Hepatocyte (in vitro differentiated cells): ENCODE results near the gene SMIM35. TPM values are rescaled to one million over a fixed set of nuclear protein-coding genes. Genes with fewer than 3 reads are reported as not detected.

Source experiments
- DNase-seq: peaks from one replicate; pipeline ENCODE4 v3.0.0-alpha.2; 2016; ENCODE audit warnings: low spot score
- H2AFZ ChIP-seq: fragments of 200-600 bp; sonication (generic); 2 replicates; pipeline ENCODE4 v1.6.0; 2016; ENCODE audit warnings: antibody characterized with exemption, mild to moderate bottlenecking
- H3K27ac ChIP-seq: fragments of 200-600 bp; sonication (generic); 2 replicates; pipeline ENCODE4 v1.5.1; 2016; ENCODE audit warnings: mild to moderate bottlenecking
- H3K27me3 ChIP-seq: fragments of 200-600 bp; sonication (generic); 2 replicates; pipeline ENCODE4 v1.6.1; 2016
- H3K36me3 ChIP-seq: fragments of 200-600 bp; sonication (generic); replicated peaks from 2 replicates; pipeline ENCODE4 v1.5.1; 2016; ENCODE audit warnings: low read depth; ENCODE audit not compliant: insufficient read depth
- H3K4me1 ChIP-seq: fragments of 200-600 bp; sonication (generic); 2 replicates; pipeline ENCODE4 v1.5.1; 2016; ENCODE audit warnings: mild to moderate bottlenecking, moderate library complexity; ENCODE audit not compliant: insufficient read depth
- H3K4me2 ChIP-seq: fragments of 200-600 bp; sonication (generic); 2 replicates; pipeline ENCODE4 v1.6.0; 2016
- H3K4me3 ChIP-seq: fragments of 200-600 bp; sonication (generic); 2 replicates; pipeline ENCODE4 v1.5.1; 2016; ENCODE audit warnings: mild to moderate bottlenecking
- H3K79me2 ChIP-seq: fragments of 200-600 bp; sonication (generic); 2 replicates; pipeline ENCODE4 v1.6.0; 2017; ENCODE audit warnings: mild to moderate bottlenecking
- H3K9me2 ChIP-seq: fragments of 200-600 bp; sonication (generic); replicated peaks from 2 replicates; pipeline ENCODE4 v1.6.0; 2017; ENCODE audit warnings: mild to moderate bottlenecking; ENCODE audit not compliant: insufficient read depth
- H3K9me3 ChIP-seq: fragments of 200-600 bp; sonication (generic); 2 replicates; pipeline ENCODE4 v1.5.1; 2016; ENCODE audit warnings: low read depth, mild to moderate bottlenecking
- H4K20me1 ChIP-seq: fragments of 200-600 bp; sonication (generic); 2 replicates; pipeline ENCODE4 v1.6.0; 2016; ENCODE audit warnings: mild to moderate bottlenecking; ENCODE audit not compliant: insufficient read depth, poor library complexity, severe bottlenecking
- EZH2 ChIP-seq: fragments of 200-600 bp; sonication (generic); IDR thresholded peaks from 2 replicates; pipeline ENCODE4 v1.6.1; 2016; ENCODE audit warnings: antibody characterized with exemption, mild to moderate bottlenecking, borderline replicate concordance
- EZH2phosphoT487 ChIP-seq: fragments of 200-600 bp; sonication (generic); IDR thresholded peaks from one replicate; pipeline ENCODE4 v1.6.1; 2018; ENCODE audit warnings: antibody characterized with exemption, mild to moderate bottlenecking, low read depth, moderate library complexity; ENCODE audit not compliant: unreplicated experiment, severe bottlenecking
- WGBS: methylation state at CpG from one replicate; pipeline ENCODE4 v1.1.6; 2016; ENCODE audit warnings: low lambda C conversion rate; ENCODE audit errors: missing lambda C conversion rate; 5-methylcytosine and 5-hydroxymethylcytosine counted together
- polyA plus RNA-seq: library from polyadenylated mRNA; unstranded; fragments of >200 nt; fragmentation: Nextera tagmentation; extraction: Ambion mirVana; gene quantifications from 2 replicates; pipeline ENCODE4 v1.2.1, GENCODE V29; 2016
- total RNA-seq: library from RNA; depleted of rRNA; stranded (reverse); fragments of >200 nt; gene quantifications from 2 replicates; pipeline ENCODE4 v1.2.3, GENCODE V29; 2014
- TF ChIP-seq, protein P1 (sequence below): fragments of 200-600 bp; sonication (generic); IDR thresholded peaks from 2 replicates; pipeline ENCODE4 v1.5.1; 2016; ENCODE audit warnings: antibody characterized with exemption, mild to moderate bottlenecking; ENCODE audit not compliant: poor library complexity

The SMIM35 gene
- total and polyA plus RNA-seq, 2 experiments from 2014 or later, result 0.03 TPM; not detected in 1

DNA sequence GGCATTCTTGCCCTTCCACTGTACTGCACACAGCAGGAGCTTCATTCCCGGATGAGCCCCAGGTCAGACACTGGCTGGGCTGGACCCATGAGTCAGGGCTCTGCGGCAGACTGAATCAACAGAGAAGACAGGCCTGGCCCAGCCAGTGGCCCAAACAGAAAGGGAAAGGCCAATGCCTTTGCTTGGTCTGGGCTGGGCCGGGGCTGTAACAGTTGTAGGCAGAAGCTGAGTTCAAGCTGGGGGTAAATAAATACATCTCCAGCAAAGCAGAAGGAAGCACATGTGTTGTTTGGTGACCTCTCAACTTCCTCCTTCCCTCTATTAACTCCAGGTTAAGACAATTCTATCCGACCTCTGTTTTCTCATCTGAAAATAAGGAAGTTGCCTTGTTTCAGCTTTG, 1.8 kb upstream of the SMIM35 start:
- H3K27ac ChIP-seq, result no peak overlapping the region
- no peak overlapping the region for H3K4me2 ChIP-seq
- no peak for TF ChIP-seq EZH2
- TF ChIP-seq EZH2phosphoT487, result no peak
- TF ChIP-seq, protein P1, sequence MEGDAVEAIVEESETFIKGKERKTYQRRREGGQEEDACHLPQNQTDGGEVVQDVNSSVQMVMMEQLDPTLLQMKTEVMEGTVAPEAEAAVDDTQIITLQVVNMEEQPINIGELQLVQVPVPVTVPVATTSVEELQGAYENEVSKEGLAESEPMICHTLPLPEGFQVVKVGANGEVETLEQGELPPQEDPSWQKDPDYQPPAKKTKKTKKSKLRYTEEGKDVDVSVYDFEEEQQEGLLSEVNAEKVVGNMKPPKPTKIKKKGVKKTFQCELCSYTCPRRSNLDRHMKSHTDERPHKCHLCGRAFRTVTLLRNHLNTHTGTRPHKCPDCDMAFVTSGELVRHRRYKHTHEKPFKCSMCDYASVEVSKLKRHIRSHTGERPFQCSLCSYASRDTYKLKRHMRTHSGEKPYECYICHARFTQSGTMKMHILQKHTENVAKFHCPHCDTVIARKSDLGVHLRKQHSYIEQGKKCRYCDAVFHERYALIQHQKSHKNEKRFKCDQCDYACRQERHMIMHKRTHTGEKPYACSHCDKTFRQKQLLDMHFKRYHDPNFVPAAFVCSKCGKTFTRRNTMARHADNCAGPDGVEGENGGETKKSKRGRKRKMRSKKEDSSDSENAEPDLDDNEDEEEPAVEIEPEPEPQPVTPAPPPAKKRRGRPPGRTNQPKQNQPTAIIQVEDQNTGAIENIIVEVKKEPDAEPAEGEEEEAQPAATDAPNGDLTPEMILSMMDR, result no peak
- H3K36me3 ChIP-seq, result no peaks in the 10 kb centered on the region
- H2AFZ ChIP-seq, result no peak overlapping the region
- H3K9me2 ChIP-seq, result no peaks in the 10 kb centered on the region
- DNase-seq, result no peak
- H3K79me2 ChIP-seq, result no peaks in the 10 kb centered on the region
- no peaks in the 10 kb centered on the region for H3K27me3 ChIP-seq
- H3K9me3 ChIP-seq, result no peaks in the 10 kb centered on the region
- H3K4me3 ChIP-seq, result no peak overlapping the region
- H3K4me1 ChIP-seq, result peaks cover 18% of the 10 kb centered on the region
- 79% methylated on average over 4 of the region's 4 CpGs for WGBS
- H4K20me1 ChIP-seq, result no peaks in the 10 kb centered on the region

DNA sequence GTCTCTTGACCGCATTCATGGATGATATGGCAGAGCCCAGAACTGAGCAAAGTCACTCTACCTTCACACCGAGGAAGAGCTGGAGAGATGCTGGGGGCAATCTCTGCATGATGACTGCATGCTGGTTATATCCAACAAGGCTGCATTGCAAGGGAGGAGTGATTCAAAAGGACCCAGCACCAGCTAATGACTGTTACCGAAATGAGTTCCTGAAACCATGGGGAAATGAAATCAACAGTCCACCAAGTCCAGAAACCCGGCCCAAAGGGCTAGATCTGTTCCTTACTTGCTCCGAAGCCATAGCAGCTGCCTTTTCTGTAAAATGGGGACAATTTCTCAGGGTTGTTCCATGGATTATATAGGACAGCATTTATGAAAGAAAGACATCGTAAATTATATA, 1.2 kb upstream of the SMIM35 start:
- H3K36me3 ChIP-seq, result no peaks in the 10 kb centered on the region
- H3K4me1 ChIP-seq, result peaks cover 20% of the 10 kb centered on the region
- H3K4me2 ChIP-seq, result no peak overlapping the region
- no peak overlapping the region for H3K27ac ChIP-seq
- H3K79me2 ChIP-seq, result no peaks in the 10 kb centered on the region
- WGBS, result 92% methylated on average over 6 of the region's 6 CpGs
- no peaks in the 10 kb centered on the region for H3K9me3 ChIP-seq
- H2AFZ ChIP-seq, result no peak overlapping the region
- H4K20me1 ChIP-seq, result no peaks in the 10 kb centered on the region
- no peaks in the 10 kb centered on the region for H3K27me3 ChIP-seq
- no peaks in the 10 kb centered on the region for H3K9me2 ChIP-seq
- DNase-seq, result no peak
- TF ChIP-seq EZH2phosphoT487 (no peak), EZH2 (no peak)
- TF ChIP-seq, protein P1, result no peak
- no peak overlapping the region for H3K4me3 ChIP-seq

DNA sequence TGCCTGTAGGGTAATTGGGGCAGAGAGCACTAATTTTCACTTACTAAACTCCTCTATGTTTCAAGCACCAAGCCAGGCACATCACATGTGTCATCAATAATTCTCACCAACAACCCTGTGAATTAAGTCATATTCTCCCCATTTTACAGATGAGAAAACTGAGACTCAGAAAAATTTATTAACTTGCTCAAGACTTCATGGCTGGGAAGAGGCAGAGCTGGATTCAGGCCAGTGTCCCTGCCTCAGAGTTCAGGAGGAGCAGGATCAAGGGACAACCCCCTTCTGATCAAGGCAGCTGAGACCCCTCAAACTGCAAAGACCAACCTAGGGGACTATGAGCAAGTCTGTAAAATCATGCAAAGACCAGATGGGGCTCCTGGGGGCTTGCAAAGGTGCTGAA, 2.1 kb downstream of the SMIM35 start:
- Histone ChIP-seq H3K27me3 (peaks cover 2% of the 10 kb centered on the region), H3K4me2 (no peak overlapping the region), H3K4me3 (no peak overlapping the region), H2AFZ (no peak overlapping the region), H4K20me1 (no peaks in the 10 kb centered on the region), H3K9me3 (no peaks in the 10 kb centered on the region), H3K27ac (peak overlapping the region; percentile 72), H3K4me1 (peaks cover 13% of the 10 kb centered on the region), H3K36me3 (no peaks in the 10 kb centered on the region), H3K9me2 (no peaks in the 10 kb centered on the region), H3K79me2 (no peaks in the 10 kb centered on the region)
- no peak for TF ChIP-seq EZH2phosphoT487
- TF ChIP-seq, protein P1, result no peak
- TF ChIP-seq EZH2, result no peak
- no peak for DNase-seq

DNA sequence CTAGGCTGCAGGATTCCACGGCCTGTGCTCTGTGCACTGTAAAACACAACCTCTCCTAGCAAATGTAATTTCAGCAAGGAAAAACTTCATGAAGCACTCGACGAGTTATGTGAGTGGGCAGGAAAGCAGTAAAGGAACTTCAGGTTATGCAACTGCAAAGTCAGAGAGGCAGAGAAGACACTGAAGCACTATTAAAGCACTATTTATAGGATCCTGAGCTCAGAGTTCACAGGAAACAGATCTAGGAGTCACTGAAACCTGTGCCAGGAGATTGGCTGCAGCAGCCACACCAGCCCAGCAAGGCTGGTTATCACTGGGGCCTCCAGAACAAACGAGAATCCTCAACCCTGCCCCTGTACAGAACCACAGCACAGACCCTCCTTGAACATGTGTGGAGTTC, 2.5 kb downstream of the SMIM35 start:
- no peaks in the 10 kb centered on the region for H3K79me2 ChIP-seq
- no peak overlapping the region for H2AFZ ChIP-seq
- peak; percentile 71 for DNase-seq
- peak overlapping the region; percentile 72 for H3K27ac ChIP-seq
- H3K4me1 ChIP-seq, result peaks cover 13% of the 10 kb centered on the region
- H3K9me3 ChIP-seq, result no peaks in the 10 kb centered on the region
- no peaks in the 10 kb centered on the region for H3K9me2 ChIP-seq
- TF ChIP-seq EZH2 (no peak), EZH2phosphoT487 (no peak)
- TF ChIP-seq, protein P1, result no peak
- no peaks in the 10 kb centered on the region for H3K36me3 ChIP-seq
- no peaks in the 10 kb centered on the region for H4K20me1 ChIP-seq
- H3K4me2 ChIP-seq, result peak overlapping the region; percentile 31
- H3K4me3 ChIP-seq, result no peak overlapping the region
- H3K27me3 ChIP-seq, result peaks cover 2% of the 10 kb centered on the region
- WGBS, result 22% methylated on average over 4 of the region's 4 CpGs
